ENCODE data around the gene RGL4. TPM values are rescaled to one million over a fixed set of nuclear protein-coding genes. Genes with fewer than 3 reads are reported as not detected.

Gene RGL4
- total RNA-seq, 2 donors from 2014 or later: 6.5 to 10.2 TPM

Other genes starting within 250 kb of the RGL4 start
- not detected for gene IGLL1, start 110.7 kb upstream of the RGL4 start, total RNA-seq
- 1 to 10 TPM; 1.5 to 2.0 TPM for gene DRICH1, start 58.7 kb upstream of the RGL4 start, total RNA-seq
- 1 to 10 TPM; 5.9 to 8.8 TPM for gene ZNF70, start 60.1 kb downstream of the RGL4 start, total RNA-seq
- under 1 TPM in 1 of 2 donors, not detected in 1; 0.52 TPM for gene VPREB3, start 63.4 kb downstream of the RGL4 start, total RNA-seq
- under 1 TPM; 0.83 to 0.86 TPM for gene C22orf15, start 72.0 kb downstream of the RGL4 start, total RNA-seq
- gene CHCHD10, start 77.0 kb downstream of the RGL4 start, total RNA-seq: 100 to 1,000 TPM in 1 of 2 donors, 10 to 100 TPM in 1; 50.7 to 135 TPM
- gene MMP11, start 81.8 kb downstream of the RGL4 start, total RNA-seq: under 1 TPM in 1 of 2 donors, not detected in 1; 0.50 TPM
- gene SMARCB1, start 96.0 kb downstream of the RGL4 start, total RNA-seq: 100 to 1,000 TPM in 1 of 2 donors, 10 to 100 TPM in 1; 70.5 to 105 TPM
- gene DERL3, start 148.0 kb downstream of the RGL4 start, total RNA-seq: 10 to 100 TPM in 1 of 2 donors, 1 to 10 TPM in 1; 4.7 to 14.3 TPM
- gene SLC2A11, start 166.9 kb downstream of the RGL4 start, total RNA-seq: 10 to 100 TPM in 1 of 2 donors, 1 to 10 TPM in 1; 6.8 to 12.5 TPM
- 100 to 1,000 TPM; 495 to 579 TPM for gene MIF, start 203.4 kb downstream of the RGL4 start, total RNA-seq